Measurements from ENCODE around the gene CDAN1. TPM values are rescaled to one million over a fixed set of nuclear protein-coding genes. Genes with fewer than 3 reads are reported as not detected.

CDAN1 gene
- total and polyA plus RNA-seq, 3 donors from 2014 or later: 17.1 to 43.5 (median 27.5) TPM

DNA sequence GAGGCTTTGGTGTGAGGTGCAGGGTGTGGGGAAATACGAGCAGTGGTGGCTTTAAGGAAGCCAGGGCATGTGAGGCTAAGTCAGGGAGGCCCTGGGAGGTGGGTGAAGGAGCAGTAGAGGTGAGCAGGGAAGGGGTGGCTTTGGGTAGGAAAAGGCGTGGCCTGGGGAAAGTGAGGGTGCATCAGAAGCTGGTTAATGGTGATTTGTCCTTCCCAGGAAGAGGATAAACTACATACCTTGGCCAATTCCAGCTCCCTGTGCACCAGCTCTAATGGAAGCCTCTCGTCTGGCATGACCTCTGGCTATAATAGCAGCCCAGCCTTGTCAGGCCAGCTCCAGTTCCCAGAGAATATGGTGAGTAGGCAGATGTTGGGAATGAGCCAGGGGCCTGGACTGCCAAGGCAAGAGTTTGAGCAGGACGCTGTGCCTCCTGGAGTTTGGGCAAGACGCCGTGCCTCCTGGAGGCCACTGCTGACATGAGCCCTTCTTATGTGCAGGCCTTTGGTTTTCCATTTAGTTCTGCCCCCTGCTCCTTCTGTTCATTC, 41.3 kb downstream of the CDAN1 start:
- Histone ChIP-seq H3K9me3 (no peaks in the 10 kb centered on the region), H3K27ac (no peak overlapping the region), H3K4me1 (no peaks in the 10 kb centered on the region), H3K27me3 (no peaks in the 10 kb centered on the region), H3K36me3 (ENCODE audit: low read depth, missing control alignments) (no peaks in the 10 kb centered on the region), H3K4me3 (no peak overlapping the region)
- TF ChIP-seq POLR2A (IDR thresholded peaks at IDR 0.05): no peak
- TF ChIP-seq, protein P1, sequence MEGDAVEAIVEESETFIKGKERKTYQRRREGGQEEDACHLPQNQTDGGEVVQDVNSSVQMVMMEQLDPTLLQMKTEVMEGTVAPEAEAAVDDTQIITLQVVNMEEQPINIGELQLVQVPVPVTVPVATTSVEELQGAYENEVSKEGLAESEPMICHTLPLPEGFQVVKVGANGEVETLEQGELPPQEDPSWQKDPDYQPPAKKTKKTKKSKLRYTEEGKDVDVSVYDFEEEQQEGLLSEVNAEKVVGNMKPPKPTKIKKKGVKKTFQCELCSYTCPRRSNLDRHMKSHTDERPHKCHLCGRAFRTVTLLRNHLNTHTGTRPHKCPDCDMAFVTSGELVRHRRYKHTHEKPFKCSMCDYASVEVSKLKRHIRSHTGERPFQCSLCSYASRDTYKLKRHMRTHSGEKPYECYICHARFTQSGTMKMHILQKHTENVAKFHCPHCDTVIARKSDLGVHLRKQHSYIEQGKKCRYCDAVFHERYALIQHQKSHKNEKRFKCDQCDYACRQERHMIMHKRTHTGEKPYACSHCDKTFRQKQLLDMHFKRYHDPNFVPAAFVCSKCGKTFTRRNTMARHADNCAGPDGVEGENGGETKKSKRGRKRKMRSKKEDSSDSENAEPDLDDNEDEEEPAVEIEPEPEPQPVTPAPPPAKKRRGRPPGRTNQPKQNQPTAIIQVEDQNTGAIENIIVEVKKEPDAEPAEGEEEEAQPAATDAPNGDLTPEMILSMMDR (IDR thresholded peaks at IDR 0.05): no peak
- no peak for DNase-seq
- intact Hi-C loops (cut with DNase I; ENCODE audit: low total_unique reads): no loop called here
- 89 to 96% methylated on average over 4 to 6 of the region's 6 CpGs for WGBS, 2 donors

DNA sequence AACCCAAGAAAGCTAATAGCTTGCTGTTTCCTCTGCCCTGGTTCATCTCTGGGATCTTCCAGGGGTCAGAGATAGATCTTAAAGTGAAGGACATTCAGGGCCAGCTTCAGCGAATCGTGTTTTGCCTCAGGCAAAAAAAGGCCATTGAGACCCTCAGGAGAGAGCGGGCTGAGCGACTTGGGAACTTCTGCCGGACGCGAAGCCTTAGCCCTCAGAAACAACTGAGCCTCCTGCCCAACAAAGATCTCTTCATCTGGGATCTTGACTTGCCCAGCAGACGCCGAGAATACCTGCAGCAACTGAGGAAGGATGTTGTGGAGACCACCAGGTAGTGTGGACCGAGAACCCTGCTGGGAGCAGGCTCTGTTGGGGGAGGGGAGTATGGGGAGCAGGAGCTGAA, 42.5 kb downstream of the CDAN1 start:
- H3K36me3 ChIP-seq (ENCODE audit: low read depth, missing control alignments): no peaks in the 10 kb centered on the region
- no peaks in the 10 kb centered on the region for H3K4me1 ChIP-seq
- H3K4me3 ChIP-seq: no peak overlapping the region
- no peak for TF ChIP-seq POLR2A (IDR thresholded peaks at IDR 0.05)
- TF ChIP-seq, protein P1 (IDR thresholded peaks at IDR 0.05): no peak
- intact Hi-C loops (cut with DNase I; ENCODE audit: low total_unique reads): no loop called here
- H3K27me3 ChIP-seq: no peaks in the 10 kb centered on the region
- H3K9me3 ChIP-seq: no peaks in the 10 kb centered on the region
- WGBS, 2 donors: 97 to 99% methylated on average over 6 to 10 of the region's 10 CpGs
- no peak overlapping the region for H3K27ac ChIP-seq
- DNase-seq: no peak

DNA sequence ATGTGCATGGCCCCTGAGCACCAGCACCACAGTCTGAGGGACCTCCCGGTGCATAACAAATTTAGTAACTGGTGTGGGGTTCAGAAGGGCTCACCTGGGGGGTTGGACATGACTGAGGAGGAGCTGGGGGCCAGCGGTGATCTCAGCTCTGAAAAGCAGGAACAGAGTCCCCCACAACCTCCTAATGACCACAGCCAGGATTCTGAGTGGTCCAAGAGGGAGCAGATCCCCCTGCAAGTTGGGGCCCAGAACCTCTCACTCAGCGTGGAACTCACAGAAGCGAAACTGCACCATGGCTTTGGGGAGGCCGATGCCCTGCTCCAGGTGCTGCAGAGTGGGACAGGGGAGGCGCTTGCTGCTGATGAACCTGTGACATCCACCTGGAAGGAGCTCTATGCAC, 43.0 kb downstream of the CDAN1 start:
- H3K27ac ChIP-seq: no peak overlapping the region
- H3K36me3 ChIP-seq (ENCODE audit: low read depth, missing control alignments): no peaks in the 10 kb centered on the region
- TF ChIP-seq, protein P1 (IDR thresholded peaks at IDR 0.05): no peak
- TF ChIP-seq POLR2A (IDR thresholded peaks at IDR 0.05): no peak
- WGBS, 2 donors: 99 to 100% methylated on average over 4 to 6 of the region's 6 CpGs
- no peak overlapping the region for H3K4me3 ChIP-seq
- no peaks in the 10 kb centered on the region for H3K9me3 ChIP-seq
- intact Hi-C loops (cut with DNase I; ENCODE audit: low total_unique reads): no loop called here
- H3K27me3 ChIP-seq: no peaks in the 10 kb centered on the region
- DNase-seq: no peak
- no peaks in the 10 kb centered on the region for H3K4me1 ChIP-seq

DNA sequence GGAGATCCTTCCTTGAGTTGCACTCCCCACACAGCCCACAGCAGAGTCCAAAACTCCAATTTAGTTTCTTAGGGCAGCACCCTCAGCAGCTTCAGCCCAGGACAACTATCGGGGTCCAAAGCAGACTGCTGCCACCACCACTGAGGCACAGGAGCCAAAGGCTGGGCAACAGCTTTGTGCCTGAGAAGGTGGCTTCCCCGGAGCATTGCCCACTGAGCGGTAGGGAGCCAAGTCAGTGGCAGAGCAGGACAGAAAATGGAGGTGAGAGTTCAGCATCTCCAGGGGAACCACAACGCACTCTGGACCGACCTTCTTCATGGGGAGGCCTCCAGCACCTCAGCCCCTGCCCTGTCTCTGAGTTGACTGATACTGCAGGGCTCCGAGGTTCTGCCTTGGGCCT, 43.4 kb downstream of the CDAN1 start:
- no peak for DNase-seq
- TF ChIP-seq, protein P1 (IDR thresholded peaks at IDR 0.05): no peak
- no peak for TF ChIP-seq POLR2A (IDR thresholded peaks at IDR 0.05)
- H3K27ac ChIP-seq: no peak overlapping the region
- H3K4me3 ChIP-seq: no peak overlapping the region
- H3K27me3 ChIP-seq: no peaks in the 10 kb centered on the region
- H3K36me3 ChIP-seq (ENCODE audit: low read depth, missing control alignments): no peaks in the 10 kb centered on the region
- H3K4me1 ChIP-seq: no peaks in the 10 kb centered on the region
- intact Hi-C loops (cut with DNase I; ENCODE audit: low total_unique reads): no loop called here
- WGBS, 2 donors: 95 to 96% methylated on average over 4 to 6 of the region's 6 CpGs
- H3K9me3 ChIP-seq: no peaks in the 10 kb centered on the region

DNA sequence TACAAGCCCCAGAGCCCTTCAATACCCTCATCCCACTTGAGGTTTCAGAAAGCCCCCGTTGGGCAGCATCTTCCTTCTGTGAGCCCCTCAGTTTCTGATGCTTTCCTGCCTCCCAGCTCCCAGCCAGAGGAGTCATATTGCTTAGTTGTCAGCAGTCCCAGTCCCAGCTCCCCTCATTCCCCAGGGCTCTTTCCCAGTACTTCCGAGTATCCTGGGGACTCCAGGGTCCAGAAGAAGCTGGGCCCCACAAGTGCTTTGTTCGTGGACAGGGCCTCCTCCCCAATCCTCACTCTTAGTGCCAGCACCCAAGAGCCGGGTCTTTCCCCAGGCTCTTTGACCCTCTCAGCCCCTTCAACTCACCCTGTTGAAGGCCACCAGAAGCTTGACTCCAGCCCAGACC, 43.9 kb downstream of the CDAN1 start:
- H3K4me3 ChIP-seq: no peak overlapping the region
- no peaks in the 10 kb centered on the region for H3K4me1 ChIP-seq
- no peaks in the 10 kb centered on the region for H3K9me3 ChIP-seq
- intact Hi-C loops (cut with DNase I; ENCODE audit: low total_unique reads): no loop called here
- H3K36me3 ChIP-seq (ENCODE audit: low read depth, missing control alignments): no peaks in the 10 kb centered on the region
- WGBS, 2 donors: 87 to 92% methylated on average over 4 of the region's 4 CpGs
- TF ChIP-seq POLR2A (IDR thresholded peaks at IDR 0.05): no peak
- TF ChIP-seq, protein P1 (IDR thresholded peaks at IDR 0.05): no peak
- no peaks in the 10 kb centered on the region for H3K27me3 ChIP-seq
- no peak for DNase-seq
- H3K27ac ChIP-seq: no peak overlapping the region
